PFSK-1 (cell line): ENCODE data around the gene KLHDC1. TPM values are rescaled to one million over a fixed set of nuclear protein-coding genes. Genes with fewer than 3 reads are reported as not detected.
A peak's percentile ranks its signal among the peaks of the same experiment; 100 is the strongest.

Experiments
- FOXP2 ChIP-seq: optimal IDR thresholded peaks from 2 replicates; pipeline ENCODE3; 2011; ENCODE audit warnings: borderline replicate concordance, control low read depth, inconsistent platforms; ENCODE audit not compliant: insufficient read depth; ENCODE audit errors: extremely low read length, extremely low read depth
- POLR2AphosphoS5 ChIP-seq: IDR thresholded peaks from 2 replicates; pipeline ENCODE4 v1.6.1; 2012; ENCODE audit warnings: low read depth, mild to moderate bottlenecking, control low read depth, low read length, moderate library complexity
- REST ChIP-seq, 2 experiments: IDR thresholded peaks; 2 replicates each; pipeline versions ENCODE4 v1.6.1 to v1.8.0; 2011 to 2012; ENCODE audit warnings: low read depth in 2 of 2, low read length in 2 of 2, control low read depth in 1 of 2, inconsistent platforms in 1 of 2, mild to moderate bottlenecking in 1 of 2, moderate library complexity in 1 of 2; ENCODE audit not compliant: insufficient read depth in 1 of 2
- SIN3A ChIP-seq: IDR thresholded peaks from 2 replicates; pipeline ENCODE4 v1.6.1; 2012; ENCODE audit warnings: mild to moderate bottlenecking, low read length, moderate library complexity, borderline replicate concordance; ENCODE audit not compliant: insufficient read depth
- TAF1 ChIP-seq: IDR thresholded peaks from 2 replicates; pipeline ENCODE4 v1.6.1; 2012; ENCODE audit warnings: low read length, control low read depth, borderline replicate concordance; ENCODE audit not compliant: insufficient read depth
- polyA plus RNA-seq: library from polyadenylated mRNA; unstranded; fragments of >200 nt; gene quantifications from one replicate; pipeline ENCODE4 v1.2.1, GENCODE V29; 2012; ENCODE audit warnings: low read depth, missing spikeins; ENCODE audit not compliant: insufficient read length

The KLHDC1 gene
- polyA plus RNA-seq = 1.4 TPM

GRCh38 chr14:49692811-49693734 is at the start of gene KLHDC1:
KLHDC1 (plus strand) TSS chr14:49693120; CDS start chr14:49693195, 75 bp downstream.
- peak; percentile 63; the same call in 1 of the 2 replicates for TF ChIP-seq POLR2AphosphoS5
- peak; percentile 47 for TF ChIP-seq FOXP2
- no peak for TF ChIP-seq REST (IDR thresholded peaks at IDR 0.05; ENCODE audit: insufficient read depth in 1 of 2, low read depth in 2 of 2, low read length in 2 of 2)
- TF ChIP-seq TAF1 = no peak
- no peak for TF ChIP-seq SIN3A

- TF ChIP-seq SIN3A (no peak), POLR2AphosphoS5 (no peak)
Observed at GRCh38 chr14:49653508-49653907, 39.4 kb upstream of the KLHDC1 start.

- TF ChIP-seq REST (IDR thresholded peaks at IDR 0.05; ENCODE audit: insufficient read depth in 1 of 2, low read depth in 2 of 2, low read length in 2 of 2) (no peak), SIN3A (no peak), POLR2AphosphoS5 (no peak), FOXP2 (no peak), TAF1 (no peak)
Observed at GRCh38 chr14:49654511-49654910, 38.4 kb upstream of the KLHDC1 start.

GRCh38 chr14:49659526-49660455 is 33.1 kb upstream of the KLHDC1 start:
- TF ChIP-seq TAF1 (no peak), SIN3A (no peak), REST (IDR thresholded peaks at IDR 0.05; ENCODE audit: insufficient read depth in 1 of 2, low read depth in 2 of 2, low read length in 2 of 2) (no peak), POLR2AphosphoS5 (no peak), FOXP2 (no peak)

GRCh38 chr14:49670475-49670874 is 22.4 kb upstream of the KLHDC1 start:
- no peak for TF ChIP-seq FOXP2
- no peak for TF ChIP-seq SIN3A
- no peak for TF ChIP-seq REST (IDR thresholded peaks at IDR 0.05; ENCODE audit: insufficient read depth in 1 of 2, low read depth in 2 of 2, low read length in 2 of 2)
- no peak for TF ChIP-seq TAF1
- no peak for TF ChIP-seq POLR2AphosphoS5
